IPS-11a (cell line): ENCODE measurements around the gene XRCC3.

ENCODE experiments used
- H3K4me3 ChIP-seq: one replicate; pipeline ENCODE4 v1.5.1; 2013; ENCODE audit warnings: low read depth, low read length, control low read depth

The XRCC3 gene

DNA sequence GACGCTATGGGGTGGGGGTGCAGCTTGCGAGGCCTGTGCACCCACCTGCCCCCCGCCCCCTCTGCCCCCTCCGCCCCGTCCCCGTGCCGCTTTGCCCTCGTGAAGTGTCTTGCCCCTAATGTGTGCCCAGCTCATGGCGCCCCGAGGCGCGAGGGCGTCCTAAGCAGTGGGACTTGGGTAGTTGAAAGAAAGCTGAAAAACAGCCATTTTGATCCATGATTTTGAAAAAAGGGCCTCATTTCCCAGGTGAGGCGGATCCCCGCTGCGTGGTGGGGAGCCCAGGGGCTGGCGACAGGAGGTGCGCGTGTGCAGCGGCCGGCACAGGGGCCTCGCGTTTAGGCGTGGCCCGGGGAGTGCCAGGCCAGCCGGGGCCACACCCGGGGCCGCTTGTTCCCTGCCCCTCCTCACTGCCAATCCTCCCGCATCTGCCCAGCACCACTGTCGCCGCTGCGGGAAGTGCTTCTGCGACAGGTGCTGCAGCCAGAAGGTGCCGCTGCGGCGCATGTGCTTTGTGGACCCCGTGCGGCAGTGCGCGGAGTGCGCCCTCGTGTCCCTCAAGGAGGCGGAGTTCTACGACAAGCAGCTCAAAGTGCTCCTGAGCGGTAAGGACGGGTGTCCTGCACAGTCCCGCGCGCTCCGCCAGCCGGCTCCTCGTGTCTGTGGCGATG is 12.2 kb upstream of the XRCC3 start:
- H3K4me3 ChIP-seq: no peak overlapping the region

- no peak overlapping the region for H3K4me3 ChIP-seq
These were observed 11.2 kb upstream of the XRCC3 start for GRCh38 chr14:103726474-103726873.

DNA sequence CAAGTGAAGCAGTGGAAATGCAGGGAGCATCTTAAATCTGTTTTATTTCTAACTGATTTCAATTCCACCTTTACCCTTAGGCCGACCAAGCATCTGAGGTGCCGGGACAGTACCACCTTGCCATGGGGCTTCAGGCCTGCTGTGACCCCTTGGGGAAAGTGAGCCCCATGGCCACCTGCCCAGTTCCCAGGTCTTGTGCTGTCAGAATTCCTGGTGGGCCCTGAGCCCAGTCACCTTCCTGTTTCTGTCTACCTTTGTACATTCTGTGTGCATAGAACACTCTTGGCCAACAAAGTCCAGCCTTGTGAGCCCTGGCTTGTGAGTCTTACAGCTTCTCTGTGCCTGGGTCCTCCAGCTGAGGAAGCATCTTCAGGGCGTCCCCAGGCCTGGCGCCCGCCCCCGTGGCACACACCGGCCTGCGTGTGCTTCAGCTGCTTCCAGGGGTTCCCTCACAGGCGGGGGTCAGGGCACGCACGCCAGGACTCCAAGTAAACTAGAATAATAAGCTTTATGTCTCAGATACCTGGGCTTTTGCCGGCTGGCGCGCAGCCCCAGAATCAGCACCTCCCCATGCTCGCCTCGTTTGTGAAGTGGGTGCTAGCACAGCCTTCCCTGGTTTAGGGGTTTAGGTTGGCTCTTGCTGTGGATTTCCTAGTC is 10.6 kb upstream of the XRCC3 start:
- H3K4me3 ChIP-seq: no peak overlapping the region

DNA sequence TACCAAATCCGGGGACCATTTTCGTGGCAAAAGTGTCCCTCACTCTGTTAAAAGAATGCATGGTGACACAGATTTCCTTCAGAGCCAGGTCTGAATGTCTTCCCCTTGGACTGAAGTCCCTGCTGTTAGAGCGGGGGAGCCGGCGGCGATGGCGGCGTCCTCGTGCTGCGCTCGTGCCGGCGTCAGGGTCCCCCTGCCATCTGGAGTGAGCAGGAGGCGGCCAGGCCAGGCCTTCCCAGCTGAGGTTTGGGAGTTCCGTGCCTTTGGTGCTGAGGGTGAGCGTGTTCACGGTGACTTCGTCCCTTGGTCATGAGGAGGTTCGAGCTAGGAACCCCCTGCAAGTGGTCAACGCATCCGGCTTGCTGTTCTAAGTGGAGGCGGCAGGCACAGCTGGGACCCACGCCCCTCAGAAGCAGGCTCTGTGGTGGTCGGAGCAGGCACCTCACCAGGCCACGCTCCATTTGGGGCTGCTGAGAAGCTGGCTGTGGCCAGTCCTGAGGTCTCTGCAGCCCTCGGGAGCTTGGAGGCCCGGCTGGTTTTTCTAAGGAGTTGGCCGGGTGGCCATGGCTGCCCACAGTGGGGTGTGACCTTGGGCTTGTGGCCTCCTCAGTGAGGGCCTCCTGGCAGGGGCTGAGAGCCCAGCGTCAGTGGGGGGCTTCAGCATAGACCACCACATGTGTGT is 9.9 kb upstream of the XRCC3 start:
- H3K4me3 ChIP-seq: no peak overlapping the region

DNA sequence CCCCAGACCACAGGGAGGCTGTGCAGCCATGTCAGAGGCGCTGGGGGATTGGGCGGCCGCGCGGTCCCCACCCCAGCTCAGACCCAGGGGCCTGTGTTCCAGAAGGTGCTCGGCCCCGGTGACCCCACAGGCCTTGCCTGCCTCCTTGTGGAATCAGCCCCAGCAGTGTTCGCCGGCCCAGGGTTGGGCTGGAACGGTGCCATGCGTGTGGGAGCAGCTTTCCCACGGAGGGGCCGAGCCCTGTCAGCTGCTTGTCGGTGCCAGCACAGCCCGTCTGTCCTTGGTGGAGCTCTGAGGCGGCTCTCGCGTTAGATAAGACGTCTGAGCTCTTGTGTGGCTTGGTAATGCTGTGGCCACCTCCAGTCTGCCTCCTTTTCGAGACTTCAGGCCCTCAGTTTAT is 8.9 kb upstream of the XRCC3 start:
- no peak overlapping the region for H3K4me3 ChIP-seq

DNA sequence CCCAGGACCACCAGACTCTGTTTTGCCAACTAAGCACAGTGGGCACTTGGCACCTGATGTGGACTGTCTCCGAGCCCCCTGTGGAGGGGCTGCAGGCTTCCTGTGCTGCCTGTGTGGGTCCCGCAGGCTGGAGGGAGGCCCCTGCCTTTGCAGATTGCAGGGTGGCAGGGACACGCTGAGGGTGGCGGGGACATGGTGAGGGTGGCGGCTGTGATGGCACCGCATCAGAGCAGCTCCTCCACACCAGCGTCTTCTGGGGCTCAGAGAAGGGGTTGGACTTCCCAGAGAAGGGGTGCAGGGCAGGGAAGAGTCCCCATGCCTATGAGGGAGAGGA is 8.5 kb upstream of the XRCC3 start:
- no peak overlapping the region for H3K4me3 ChIP-seq

DNA sequence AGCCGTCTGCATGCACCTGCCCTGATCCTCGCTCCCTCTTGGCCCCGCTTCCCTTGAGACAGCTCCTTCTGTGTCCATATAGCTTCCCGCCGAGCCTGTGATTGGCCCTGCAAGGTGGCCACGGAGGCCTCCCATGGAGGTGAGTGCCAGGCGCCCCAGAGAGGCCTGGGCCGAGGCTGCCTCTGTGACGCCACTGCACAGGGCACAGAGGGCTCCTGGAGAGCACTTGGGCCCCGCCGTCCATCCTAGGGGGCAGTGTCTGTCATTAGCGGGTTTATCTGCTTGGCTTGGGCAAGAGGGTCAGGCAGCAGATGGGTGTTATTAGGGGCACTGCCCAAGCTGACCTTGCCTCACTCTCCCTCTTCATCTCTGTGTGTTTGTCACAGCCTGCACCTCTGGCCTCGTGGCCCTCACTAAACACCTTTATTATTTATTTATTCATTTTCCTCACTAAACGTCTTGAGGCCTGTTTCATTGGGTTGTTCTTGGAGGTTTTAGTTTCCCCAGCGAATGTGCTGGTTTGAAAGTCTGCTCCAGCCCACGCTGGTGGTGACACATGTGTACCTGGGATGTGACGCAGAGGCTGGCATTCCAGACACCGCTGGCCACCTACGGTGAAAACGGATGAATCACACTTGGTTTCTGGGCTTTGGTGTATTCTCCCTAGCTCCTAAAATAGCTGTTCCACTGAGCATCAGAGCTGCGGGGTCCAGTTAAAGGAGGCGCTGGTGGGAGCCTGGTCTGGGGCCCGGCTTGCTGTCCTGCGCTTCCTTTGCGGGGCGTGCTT is 6.3 kb upstream of the XRCC3 start:
- no peak overlapping the region for H3K4me3 ChIP-seq

DNA sequence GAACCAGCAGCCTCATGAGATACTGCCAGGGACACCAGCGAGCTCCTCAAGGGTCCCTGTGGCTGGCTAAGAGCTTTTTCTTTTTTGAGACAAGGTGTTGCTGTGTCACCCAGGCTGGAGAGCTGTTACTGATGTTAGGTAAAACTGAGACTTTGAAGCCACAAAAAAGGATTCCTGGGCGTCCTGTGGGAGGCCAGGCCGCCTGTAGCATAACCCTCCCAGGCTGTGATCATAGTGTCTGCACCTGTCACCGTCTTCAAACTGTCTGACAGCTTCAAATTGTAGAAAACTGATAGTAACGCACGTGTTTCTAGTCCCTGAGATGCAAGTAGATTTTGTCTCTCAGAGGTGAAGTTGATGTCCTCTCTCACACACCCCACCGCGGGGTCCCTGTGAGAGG is 4.5 kb upstream of the XRCC3 start:
- no peak overlapping the region for H3K4me3 ChIP-seq

GRCh38 chr14:103718572-103718971 is 3.3 kb upstream of the XRCC3 start:
- no peak overlapping the region for H3K4me3 ChIP-seq

- peak overlapping the region; percentile 73 for H3K4me3 ChIP-seq
These were observed 1.7 kb upstream of the XRCC3 start for GRCh38 chr14:103716899-103717411.

DNA sequence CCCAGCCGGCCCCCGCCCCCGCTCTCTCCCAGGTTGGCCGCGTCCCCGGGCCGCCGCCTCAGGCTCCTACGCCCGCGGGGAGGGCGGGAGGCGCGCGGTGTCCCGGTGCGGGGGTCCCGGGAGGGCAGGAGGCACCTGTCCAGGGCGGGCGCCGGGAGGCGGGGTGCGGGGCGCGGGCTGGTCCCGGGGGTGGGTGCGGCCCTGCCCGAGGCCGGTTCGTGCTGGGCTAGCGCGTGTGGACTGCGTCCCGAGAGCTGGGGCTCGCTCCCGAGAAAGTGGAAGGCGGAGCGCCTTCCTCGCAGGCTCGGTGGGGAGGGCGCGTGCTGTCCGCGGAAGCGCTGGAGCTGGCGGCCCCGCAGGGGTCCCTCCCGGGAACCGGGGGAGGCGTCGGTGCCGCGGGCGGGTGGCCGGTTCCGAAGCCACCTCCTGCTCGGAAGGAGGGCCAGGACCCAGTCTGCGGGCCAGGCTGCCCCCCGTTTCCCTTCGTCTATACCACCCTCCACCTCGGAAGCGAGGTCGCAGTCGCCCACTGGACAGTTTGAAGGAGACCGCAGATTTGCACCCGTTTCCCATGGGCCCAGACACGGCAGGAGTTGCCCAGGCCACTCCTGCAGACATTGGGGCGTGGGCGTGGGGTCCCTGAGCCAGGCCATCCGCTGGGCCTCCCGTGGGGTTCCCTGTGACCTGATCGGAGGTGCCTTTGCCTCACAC is 995 bp upstream of the XRCC3 start:
- peak overlapping the region; percentile 73 for H3K4me3 ChIP-seq

- peak overlapping the region; percentile 72 for H3K4me3 ChIP-seq
These were observed 1.1 kb downstream of the XRCC3 start for GRCh38 chr14:103714063-103714724.

DNA sequence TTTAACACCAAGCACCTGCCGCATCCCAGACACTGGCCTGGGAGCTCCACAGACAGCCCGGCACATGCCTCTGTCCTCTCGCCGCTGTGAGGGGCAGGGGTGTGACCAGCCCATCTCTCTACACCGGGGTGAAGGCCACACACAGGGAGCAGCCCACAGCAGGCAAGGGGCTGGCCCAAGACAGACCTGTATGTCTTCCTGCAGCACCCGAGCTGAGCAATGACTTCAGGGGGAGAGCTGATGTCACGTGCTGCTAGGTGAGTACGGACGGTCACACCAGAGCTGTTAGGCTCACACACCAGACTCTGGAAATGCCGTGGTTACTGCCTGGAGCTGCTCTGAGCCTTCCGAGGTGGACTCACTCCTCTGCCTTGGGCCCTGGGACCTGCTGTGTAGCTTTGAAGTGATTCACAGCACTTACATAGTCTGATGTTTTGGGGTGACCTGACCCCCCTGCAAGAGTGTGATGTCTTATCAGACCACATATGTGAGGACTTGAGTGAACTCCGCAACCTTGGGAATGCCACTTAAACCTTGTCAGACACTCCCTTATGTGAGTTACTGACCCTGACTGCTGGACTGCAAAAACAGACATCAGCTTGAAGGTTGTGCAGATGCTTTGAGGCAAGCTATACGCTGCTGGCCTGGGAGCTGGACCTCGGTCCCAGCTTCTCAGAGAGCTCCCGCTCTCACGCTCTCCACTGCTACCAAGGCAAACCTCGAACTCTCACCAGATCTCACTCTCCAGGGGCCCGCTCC is 1.8 kb downstream of the XRCC3 start:
- no peak overlapping the region for H3K4me3 ChIP-seq

DNA sequence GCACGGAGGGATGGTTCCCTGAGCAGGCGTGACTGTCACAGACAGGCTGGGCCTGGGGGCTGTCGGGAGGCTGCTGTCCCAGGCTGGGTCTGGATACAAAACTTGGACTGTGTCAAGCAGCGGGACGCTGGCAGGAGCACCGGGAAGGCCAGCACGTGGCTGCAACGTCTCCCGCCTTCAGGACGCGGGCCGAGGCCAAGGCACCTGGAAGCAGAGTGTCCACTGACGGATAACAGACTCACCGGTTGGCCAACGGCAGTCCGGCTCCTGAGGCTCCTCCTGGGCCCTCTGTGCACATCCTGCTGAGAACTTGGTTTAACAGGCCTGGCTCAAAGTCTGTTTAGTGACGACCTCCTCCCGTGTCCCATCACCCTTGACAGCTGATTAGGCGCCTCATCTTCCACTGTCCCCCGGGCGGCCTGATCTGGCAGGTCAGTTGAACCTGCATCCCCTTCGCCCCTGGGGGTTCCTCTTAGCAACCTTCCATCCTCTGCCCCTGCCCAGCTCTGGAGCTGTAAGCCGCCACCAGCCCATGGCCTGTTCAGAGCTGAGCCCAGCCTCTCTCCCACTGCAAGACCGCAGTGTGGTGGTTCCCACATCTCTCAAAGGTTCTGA is 2.5 kb downstream of the XRCC3 start:
- no peak overlapping the region for H3K4me3 ChIP-seq

DNA sequence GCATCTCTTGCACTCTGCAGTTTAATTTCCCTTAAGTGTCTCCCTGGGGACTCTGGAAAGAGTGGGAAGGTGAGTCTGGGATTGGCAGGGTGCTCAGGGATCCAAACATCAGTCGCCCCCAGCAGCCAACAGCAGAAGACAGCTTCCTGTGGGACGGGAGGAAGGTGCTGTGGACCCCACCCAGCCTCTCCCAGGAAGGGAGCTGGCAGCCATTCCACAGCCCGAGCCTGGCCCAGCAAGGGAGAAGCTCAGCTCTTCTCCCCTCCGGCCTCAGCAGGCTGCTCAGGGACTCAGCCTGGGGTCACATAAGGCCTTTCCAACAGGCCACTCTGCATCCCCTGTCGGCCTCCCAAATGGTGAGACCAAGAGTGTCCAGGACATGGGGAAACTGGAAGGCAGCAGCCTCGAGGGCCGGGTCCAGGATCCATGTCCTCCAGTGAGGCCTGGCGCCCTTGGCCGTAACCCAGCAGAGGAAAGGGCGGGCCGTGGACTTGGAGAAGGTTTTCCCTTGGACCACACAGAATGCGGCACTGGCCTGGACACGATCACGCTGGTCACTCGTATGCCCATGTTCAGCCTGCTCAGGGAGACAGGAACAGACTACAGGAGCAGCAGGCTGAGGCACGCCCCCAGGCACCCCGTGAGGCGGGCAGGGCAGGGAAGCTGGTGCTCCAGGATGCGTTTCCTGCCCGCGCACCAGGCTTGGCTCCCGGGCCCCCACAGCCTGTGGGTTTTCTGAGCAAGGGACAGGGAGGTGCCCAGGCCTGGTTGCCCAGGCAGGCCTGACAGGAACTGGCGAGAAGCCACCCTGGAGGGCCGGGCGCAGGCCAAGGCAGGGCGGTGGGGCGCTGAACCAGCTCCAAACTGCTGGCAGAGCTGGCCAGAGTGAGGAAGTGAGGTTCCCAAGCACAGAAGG is 3.5 kb downstream of the XRCC3 start:
- no peak overlapping the region for H3K4me3 ChIP-seq

DNA sequence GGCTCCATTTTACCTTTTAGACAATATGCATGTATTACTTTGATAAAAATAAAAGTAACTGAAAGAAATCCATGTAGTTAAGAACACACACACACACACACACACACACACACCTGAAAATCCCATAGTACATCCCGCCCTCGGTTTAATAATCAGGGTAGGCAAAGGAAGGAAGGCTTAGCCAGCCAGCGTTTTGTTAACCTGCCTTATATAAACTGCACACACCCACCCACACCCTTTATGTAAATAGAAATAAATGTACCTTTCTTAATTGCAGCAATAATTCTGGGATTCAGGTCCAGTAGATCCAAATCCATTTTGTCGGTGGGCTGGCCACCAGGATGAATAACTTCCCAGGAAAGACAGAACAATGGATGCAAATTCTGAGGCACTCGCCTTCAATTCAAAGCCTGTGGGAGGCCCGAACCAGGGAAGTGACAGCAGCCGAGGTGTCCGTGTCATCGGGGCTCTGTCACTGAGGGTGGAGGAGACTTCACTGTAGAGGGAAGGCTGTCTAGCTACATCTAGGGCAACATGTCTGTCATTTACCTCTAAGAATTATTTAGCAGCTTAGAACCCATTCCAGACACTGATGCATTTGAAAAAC is 4.4 kb downstream of the XRCC3 start:
- H3K4me3 ChIP-seq: no peak overlapping the region

GRCh38 chr14:103709814-103710213 is 5.4 kb downstream of the XRCC3 start:
- H3K4me3 ChIP-seq: no peak overlapping the region

GRCh38 chr14:103708750-103709187 is 6.5 kb downstream of the XRCC3 start:
- no peak overlapping the region for H3K4me3 ChIP-seq
